ENCODE results near the gene GPC5.

GRCh38 chr13:92307752-92308151, 909.3 kb downstream of the GPC5 start:
- TF ChIP-seq, protein P1, sequence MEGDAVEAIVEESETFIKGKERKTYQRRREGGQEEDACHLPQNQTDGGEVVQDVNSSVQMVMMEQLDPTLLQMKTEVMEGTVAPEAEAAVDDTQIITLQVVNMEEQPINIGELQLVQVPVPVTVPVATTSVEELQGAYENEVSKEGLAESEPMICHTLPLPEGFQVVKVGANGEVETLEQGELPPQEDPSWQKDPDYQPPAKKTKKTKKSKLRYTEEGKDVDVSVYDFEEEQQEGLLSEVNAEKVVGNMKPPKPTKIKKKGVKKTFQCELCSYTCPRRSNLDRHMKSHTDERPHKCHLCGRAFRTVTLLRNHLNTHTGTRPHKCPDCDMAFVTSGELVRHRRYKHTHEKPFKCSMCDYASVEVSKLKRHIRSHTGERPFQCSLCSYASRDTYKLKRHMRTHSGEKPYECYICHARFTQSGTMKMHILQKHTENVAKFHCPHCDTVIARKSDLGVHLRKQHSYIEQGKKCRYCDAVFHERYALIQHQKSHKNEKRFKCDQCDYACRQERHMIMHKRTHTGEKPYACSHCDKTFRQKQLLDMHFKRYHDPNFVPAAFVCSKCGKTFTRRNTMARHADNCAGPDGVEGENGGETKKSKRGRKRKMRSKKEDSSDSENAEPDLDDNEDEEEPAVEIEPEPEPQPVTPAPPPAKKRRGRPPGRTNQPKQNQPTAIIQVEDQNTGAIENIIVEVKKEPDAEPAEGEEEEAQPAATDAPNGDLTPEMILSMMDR (IDR thresholded peaks at IDR 0.05), result no peak
- TF ChIP-seq POLR2A (IDR thresholded peaks at IDR 0.05), result no peak
